Measurements from ENCODE around the gene SLC1A2.

- TF ChIP-seq POLR2A (IDR thresholded peaks at IDR 0.05) = no peak
- TF ChIP-seq, protein P1, sequence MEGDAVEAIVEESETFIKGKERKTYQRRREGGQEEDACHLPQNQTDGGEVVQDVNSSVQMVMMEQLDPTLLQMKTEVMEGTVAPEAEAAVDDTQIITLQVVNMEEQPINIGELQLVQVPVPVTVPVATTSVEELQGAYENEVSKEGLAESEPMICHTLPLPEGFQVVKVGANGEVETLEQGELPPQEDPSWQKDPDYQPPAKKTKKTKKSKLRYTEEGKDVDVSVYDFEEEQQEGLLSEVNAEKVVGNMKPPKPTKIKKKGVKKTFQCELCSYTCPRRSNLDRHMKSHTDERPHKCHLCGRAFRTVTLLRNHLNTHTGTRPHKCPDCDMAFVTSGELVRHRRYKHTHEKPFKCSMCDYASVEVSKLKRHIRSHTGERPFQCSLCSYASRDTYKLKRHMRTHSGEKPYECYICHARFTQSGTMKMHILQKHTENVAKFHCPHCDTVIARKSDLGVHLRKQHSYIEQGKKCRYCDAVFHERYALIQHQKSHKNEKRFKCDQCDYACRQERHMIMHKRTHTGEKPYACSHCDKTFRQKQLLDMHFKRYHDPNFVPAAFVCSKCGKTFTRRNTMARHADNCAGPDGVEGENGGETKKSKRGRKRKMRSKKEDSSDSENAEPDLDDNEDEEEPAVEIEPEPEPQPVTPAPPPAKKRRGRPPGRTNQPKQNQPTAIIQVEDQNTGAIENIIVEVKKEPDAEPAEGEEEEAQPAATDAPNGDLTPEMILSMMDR (IDR thresholded peaks at IDR 0.05) = no peak
Measured at GRCh38 chr11:35238882-35239281, 180.5 kb downstream of the SLC1A2 start.

Data from lower leg skin (tissue), 3 donors.